ENCODE data around the gene CACTIN. TPM values are rescaled to one million over a fixed set of nuclear protein-coding genes. Genes with fewer than 3 reads are reported as not detected.

CACTIN gene
- total RNA-seq, 1 experiment from 2014 or later, result 25.3 TPM

DNA sequence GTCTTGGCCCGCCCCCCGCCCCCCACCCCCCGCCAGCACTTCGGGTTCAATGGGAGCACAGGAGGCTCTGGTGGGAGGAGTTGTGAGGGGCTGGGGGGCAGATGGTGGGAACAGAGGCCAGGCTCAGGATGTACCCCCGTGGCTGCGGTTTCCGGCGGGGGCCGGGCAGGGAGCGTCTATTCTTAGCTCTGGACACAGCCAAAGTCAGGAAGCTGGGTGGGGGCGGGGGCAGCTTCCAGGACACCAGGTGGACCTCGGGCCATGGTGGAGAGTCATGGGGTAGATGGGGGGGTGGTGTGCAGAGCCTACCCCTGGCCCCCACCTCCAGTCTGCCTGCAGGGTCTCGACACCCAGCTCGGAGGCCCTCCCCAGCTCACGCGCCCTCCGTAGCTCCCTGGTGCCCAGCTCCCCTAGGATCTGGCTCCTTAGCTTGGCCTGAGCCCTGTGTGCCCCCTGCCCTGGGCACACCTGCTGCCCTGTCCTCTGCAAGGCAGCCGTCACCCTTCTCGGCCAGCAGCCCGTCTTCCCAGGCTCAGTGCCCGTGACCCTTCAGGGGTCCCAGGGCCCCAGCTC lies 17.8 kb downstream of the CACTIN start:
- no peak for DNase-seq
- Histone ChIP-seq H3K36me3 (no peaks in the 10 kb centered on the region), H3K9me3 (no peaks in the 10 kb centered on the region), H3K4me3 (no peak overlapping the region), H3K27me3 (no peaks in the 10 kb centered on the region)

DNA sequence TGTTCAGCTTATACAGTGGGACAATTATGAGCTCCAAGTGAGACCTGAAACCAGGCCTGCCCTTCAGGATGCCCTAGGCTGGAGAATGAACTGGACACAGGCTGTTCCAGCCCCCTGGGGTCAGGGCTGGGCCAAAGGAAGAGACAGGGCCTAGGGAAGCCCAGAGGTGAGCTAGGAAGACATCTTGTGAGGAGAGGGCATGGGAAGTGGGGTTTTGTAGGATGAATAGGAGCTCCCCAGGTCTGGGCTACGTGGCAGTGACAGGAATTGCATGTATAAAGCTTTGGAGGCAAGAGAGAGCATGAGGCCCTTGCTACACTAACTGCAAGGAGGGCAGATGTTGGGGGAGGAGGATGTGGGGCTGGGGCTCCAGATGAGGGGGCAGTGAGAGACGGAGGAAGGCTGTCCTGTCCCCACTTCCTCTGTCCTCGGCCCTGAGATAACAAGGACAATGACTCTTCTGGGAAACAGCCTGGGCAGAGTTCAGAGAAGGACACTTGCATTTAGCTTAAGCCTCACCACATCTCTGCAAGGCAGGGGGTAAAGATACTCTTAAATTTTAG lies 18.4 kb downstream of the CACTIN start:
- H3K36me3 ChIP-seq, result no peaks in the 10 kb centered on the region
- H3K4me3 ChIP-seq, result no peak overlapping the region
- no peaks in the 10 kb centered on the region for H3K27me3 ChIP-seq
- no peaks in the 10 kb centered on the region for H3K9me3 ChIP-seq
- no peak for DNase-seq

DNA sequence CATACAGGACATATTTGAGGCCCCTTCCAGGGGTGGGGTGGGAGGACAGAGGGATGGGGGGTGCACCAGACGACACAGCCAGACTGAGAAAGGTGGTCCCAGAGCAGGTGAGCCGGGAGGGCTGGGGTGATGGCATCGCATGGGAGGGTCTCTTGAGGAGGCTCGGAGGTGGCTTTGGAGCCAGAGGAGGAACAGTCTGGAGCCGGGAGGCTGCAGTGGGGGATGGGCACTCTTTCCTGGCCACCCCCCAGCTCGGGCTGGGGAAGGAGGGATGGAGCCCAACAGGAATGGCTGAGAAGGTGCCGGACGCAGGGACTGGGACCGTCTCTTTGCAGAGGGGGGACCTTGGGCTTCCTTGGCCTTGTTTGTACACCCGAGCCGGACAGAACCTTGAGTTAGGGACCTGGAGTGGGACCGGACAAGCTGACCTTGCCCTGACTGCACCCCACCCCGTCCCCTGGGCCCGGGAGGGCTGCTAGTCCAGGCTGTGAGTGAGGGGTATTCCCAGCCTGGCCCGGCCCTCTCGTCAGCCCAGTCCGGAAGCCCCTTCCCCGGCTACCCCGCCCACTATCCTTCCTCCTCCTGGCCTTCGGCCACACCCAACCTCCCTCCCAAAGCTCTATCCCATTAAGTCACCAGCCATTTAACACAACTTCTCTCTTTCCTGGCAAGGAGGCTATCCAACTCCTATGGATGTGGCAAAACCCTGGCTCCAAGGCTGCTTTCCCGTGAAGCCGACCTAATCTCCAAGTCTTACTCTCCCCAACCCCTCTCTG lies 19.1 kb downstream of the CACTIN start:
- DNase-seq, result peak; percentile 54
- Histone ChIP-seq H3K36me3 (no peaks in the 10 kb centered on the region), H3K9me3 (no peaks in the 10 kb centered on the region), H3K4me3 (peak overlapping the region; percentile 54), H3K27me3 (no peaks in the 10 kb centered on the region)

DNA sequence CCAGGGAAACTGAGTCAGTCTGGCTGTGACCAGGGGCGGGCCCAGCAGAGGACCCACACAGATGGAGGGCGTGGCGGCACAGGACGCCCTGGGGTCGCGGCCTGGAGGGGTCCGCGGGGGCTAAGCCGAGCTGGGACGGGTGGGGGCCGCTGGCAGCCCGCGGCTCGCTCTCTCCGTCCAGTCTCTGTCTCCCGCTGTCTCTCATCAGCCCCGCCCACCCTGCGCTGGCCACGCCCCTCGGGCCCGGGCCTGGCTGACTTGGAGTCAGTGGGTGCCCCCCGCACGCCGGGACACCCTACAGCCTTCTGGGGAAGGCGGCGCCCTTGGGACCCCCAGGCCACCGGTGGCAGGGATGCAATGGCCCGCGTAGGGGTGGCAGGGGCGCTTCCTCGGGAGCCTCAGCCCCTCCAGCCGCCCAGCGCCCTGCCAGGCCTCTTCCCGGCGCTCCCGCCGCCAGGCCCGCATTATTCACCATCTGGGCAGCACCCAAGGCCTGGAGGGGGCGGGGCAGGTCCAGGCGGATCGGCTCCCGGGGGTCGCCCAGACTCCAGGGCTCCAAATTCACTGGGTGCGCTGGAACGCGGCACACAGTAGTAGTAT lies 19.8 kb downstream of the CACTIN start, which contains the start of gene TBXA2R:
TBXA2R (minus strand) TSS at position 186 of the 600 bp plus-strand sequence. CDS start 6,241 bp downstream, outside the sequence.
- H3K4me3 ChIP-seq, result peak within 1 kb of the TSS; percentile 54
- no peaks in the 10 kb centered on the region for H3K9me3 ChIP-seq
- peak; percentile 76 for DNase-seq
- no peaks in the 10 kb centered on the region for H3K36me3 ChIP-seq
- H3K27me3 ChIP-seq, result no peaks in the 10 kb centered on the region

DNA sequence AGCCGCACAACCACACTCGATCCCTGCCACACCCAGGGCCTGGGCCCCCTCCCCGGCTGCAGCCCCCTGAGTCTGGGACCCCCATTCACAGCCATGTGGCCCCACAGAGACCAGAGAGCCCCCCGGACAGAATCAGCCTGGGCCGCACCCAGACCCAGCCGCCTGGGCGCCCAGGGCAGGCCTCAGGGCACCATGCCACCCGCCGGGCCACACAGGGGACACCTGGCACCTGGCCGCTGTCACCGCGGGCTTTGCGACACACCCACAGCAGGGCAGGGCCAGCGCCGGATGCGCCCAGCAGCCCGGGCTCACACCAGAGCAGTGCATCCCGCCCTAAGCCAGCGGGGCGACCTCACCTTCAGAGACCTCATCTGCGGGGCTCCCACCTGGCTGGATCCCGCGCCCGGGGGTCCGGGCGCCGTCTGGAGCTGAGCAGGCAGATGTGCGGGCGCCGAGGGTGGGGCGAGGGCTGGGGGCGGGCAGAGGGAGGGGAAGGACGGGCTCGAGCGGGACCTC lies 20.4 kb downstream of the CACTIN start:
- no peak for DNase-seq
- no peaks in the 10 kb centered on the region for H3K9me3 ChIP-seq
- no peaks in the 10 kb centered on the region for H3K27me3 ChIP-seq
- peak overlapping the region; percentile 54 for H3K4me3 ChIP-seq
- no peaks in the 10 kb centered on the region for H3K36me3 ChIP-seq

DNA sequence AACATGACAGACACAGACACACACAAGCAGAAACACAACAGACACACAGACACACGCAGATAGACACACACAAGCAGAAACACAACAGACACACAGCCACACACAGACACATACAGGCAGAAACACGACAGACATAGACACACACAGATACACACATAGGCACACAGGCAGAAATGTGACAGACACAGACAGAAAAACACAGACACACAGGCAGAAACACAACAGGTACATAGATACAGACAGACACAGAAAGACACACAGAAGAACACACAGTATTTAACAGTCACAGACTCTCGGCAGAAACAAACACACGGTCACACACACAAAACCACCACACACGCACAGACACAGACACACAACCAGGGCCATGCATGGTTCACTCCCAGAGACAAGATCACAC lies 20.8 kb downstream of the CACTIN start:
- H3K27me3 ChIP-seq, result no peaks in the 10 kb centered on the region
- no peaks in the 10 kb centered on the region for H3K9me3 ChIP-seq
- no peak for DNase-seq
- H3K4me3 ChIP-seq, result peak overlapping the region; percentile 54
- H3K36me3 ChIP-seq, result no peaks in the 10 kb centered on the region

DNA sequence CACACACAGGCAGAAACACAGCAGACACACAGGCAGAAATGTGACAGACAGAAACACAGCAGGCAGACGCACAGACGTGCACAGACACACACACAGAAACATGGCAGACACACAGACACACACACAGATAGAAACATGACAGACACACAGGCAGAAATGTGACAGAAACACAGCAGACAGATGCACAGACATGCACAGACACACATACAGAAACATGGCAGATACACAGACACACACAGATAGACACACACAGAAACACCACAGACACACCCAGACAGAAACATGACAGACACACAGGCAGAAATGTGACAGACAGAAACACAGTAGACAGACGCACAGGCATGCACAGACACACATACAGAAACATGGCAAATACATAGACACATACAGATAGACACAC lies 21.2 kb downstream of the CACTIN start:
- Histone ChIP-seq H3K36me3 (no peaks in the 10 kb centered on the region), H3K27me3 (no peaks in the 10 kb centered on the region), H3K4me3 (no peak overlapping the region; the same call in 1 of the 2 replicates), H3K9me3 (no peaks in the 10 kb centered on the region)
- no peak for DNase-seq

DNA sequence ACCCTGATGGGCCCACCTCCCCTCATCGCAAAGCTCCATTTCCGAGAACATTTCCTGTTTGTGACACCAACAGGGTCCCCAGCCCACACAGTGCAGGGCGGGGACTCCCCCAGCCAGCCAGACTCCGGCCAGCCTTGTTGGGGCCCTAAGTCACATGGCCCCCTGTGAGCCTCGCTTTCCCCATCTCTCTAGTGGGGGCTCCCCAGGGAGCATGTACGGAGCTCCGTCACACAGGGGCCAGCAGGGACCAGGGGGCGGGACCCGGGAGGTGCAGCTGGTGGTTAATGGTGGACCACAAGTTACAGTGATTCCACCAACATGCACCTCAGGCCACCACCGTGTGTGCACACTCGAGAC lies 21.6 kb downstream of the CACTIN start:
- DNase-seq, result no peak
- Histone ChIP-seq H3K27me3 (no peaks in the 10 kb centered on the region), H3K4me3 (no peak overlapping the region), H3K9me3 (no peaks in the 10 kb centered on the region), H3K36me3 (no peaks in the 10 kb centered on the region)

DNA sequence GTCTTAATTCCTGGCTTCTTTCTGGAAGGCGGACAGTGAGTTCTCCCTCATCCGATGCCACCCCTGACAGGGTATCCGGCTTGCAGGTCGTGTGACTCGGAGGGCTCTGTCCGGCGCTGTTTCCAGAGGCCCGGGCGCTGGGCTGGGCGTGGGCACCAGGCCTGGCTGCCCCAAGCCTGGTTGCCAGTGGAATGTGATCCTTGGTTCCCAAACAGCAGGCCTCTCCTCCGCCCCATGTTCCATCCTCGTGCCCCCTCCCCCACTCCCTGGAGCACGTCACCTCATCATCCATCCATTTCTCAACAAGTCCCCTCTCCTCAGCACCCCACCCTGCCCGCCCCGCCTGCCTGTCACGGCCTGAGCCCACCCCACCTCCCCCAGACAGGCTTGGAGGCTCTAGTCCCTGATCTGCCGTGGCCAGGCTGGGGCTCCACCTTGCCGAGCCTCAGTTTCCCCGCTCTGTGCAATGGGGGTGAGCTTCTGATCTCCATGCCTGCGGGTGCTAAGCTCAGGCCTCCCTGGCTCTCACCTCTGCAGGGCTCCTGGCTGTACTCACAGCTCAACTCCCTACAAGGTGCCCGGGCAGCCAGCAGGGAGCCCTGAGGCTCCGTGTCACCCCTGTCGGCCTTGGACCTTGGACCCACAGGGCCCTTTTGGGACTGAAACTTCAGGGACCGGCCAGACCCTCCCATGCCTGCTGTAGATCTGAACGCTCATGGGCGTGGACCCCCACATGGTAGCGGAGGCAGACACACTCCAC lies 22.2 kb downstream of the CACTIN start:
- Histone ChIP-seq H3K4me3 (no peak overlapping the region), H3K27me3 (no peaks in the 10 kb centered on the region), H3K9me3 (no peaks in the 10 kb centered on the region), H3K36me3 (no peaks in the 10 kb centered on the region)
- DNase-seq, result no peak

DNA sequence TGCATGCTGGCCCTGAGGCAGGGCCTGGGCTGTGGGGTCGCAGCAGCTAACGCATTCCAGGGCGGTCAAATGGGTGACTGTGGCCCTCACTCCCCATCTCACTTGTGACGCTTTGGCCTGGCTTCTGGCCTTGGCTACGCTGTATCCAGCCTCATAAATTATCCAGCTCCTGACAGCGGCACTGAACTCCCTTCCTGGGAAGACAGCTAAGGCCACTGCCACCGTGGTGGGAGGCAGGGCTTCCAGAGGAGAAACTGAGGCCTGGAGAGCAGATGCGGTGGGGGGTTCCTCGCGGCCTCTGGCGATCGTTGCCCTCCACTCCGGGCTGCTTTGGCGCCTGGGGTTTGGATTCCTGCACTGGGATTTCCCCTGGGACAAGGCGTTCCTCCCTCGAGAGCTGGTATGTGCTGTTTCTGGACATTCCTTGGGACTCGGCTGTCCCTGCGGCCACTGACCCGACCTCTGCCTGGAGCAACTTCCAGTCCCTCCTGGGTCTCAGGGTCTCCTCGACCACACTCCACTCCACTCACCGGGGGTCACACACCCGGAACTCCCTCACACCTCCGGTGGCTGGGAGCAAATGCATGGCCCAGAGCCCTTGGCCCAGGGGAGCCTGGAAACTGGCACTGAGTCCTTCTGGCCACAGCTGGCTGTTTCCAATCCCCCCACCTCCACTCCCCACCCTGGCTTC lies 23.3 kb downstream of the CACTIN start:
- no peak for DNase-seq
- no peaks in the 10 kb centered on the region for H3K36me3 ChIP-seq
- H3K9me3 ChIP-seq, result no peaks in the 10 kb centered on the region
- no peak overlapping the region for H3K4me3 ChIP-seq
- no peaks in the 10 kb centered on the region for H3K27me3 ChIP-seq

DNA sequence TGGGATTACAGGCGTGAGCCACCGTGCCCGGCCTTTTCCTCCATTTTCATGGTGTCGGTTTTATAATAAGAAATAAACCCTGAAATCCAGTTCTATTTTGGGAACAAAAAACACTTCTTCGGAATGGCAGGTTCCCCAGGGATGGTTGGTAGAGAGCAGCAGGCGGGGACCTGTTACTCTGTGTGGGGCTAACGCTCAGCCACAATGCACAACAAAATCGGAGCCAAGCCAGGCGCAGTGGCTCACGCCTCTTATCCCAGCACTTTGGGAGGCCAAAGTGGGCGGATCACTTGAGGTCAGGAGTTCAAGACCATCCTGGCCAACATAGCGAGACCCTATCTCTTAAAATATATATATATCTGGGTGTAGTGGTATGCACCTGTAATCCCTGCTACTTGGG lies 25.6 kb downstream of the CACTIN start:
- Histone ChIP-seq H3K4me3 (no peak overlapping the region), H3K36me3 (no peaks in the 10 kb centered on the region), H3K27me3 (no peaks in the 10 kb centered on the region), H3K9me3 (no peaks in the 10 kb centered on the region)
- DNase-seq, result no peak

DNA sequence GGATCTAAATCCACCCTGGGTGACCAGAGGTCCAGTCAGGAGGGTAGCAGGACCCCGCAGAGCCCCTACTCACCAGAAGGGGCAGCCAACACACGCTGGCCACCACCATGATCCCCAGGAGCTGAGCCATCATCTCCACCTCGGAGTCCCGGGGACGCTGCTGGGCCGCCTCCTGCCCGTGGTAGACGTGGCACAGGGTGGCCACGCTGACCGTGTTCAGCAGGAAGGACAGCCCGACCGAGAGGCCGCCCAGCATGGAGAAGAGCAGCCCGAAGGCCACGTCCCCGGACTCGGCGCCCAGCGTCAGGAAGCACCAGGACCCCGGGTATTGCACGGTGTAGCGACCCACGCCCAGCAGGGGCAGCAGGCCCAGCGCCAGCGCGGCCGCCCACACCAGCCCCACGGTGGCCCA lies 26.8 kb downstream of the CACTIN start:
- no peak overlapping the region for H3K4me3 ChIP-seq
- H3K9me3 ChIP-seq, result no peaks in the 10 kb centered on the region
- H3K36me3 ChIP-seq, result no peaks in the 10 kb centered on the region
- DNase-seq, result no peak
- H3K27me3 ChIP-seq, result no peaks in the 10 kb centered on the region

DNA sequence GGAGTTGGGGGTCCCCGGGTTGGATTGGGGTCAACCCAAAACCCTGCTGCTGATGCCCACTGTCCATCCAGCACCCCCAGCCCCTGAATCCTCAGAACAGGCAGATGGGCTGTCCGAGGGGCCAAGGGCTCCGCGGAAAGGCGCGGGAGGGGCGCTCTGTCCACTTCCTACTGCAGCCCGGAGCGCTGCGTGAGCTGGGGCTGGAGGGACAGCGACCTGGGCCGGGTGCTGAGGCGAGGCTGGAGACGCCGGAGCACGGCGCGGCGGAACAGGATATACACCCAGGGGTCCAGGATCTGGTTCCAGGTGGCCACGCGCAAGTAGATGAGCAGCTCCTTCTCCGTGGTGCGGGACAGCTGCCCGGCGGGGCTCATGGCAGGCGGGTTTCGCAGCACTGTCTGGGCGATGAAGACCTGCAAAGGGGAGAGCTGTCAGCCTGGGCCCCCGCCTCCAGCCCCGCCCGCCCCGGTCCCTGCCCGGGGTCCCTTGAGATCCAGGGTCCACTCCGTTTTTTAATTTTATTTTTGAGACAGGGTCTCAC lies 31.0 kb downstream of the CACTIN start:
- H3K9me3 ChIP-seq, result no peaks in the 10 kb centered on the region

DNA sequence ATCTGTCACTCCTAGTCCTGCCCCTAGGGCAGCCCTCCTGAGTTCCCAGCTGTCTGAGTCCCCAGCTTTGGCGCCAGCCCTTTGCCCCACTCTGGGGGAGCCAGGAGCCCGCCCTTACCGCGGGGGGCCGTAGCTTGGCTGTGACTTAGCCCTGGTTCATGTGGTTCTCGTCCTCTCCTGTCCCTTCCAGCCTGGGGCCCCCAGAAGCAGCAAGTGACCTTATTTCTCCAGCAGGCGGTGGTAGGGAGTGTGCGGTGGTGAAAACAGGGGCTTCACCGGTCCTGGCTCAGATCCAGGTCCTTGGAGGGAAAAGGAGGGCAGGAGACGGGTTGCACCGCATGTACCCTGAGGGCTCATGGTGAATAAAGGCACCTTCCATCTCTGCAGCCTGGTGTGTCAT lies 33.4 kb downstream of the CACTIN start:
- Histone ChIP-seq H3K4me3 (no peak overlapping the region), H3K9me3 (no peaks in the 10 kb centered on the region), H3K36me3 (no peaks in the 10 kb centered on the region), H3K27me3 (no peaks in the 10 kb centered on the region)
- DNase-seq, result no peak

More for the DNA sequence above, 31.0 kb downstream of the CACTIN start:
- Histone ChIP-seq H3K4me3 (no peak overlapping the region), H3K36me3 (no peaks in the 10 kb centered on the region), H3K27me3 (no peaks in the 10 kb centered on the region)
- DNase-seq, result no peak

DNA sequence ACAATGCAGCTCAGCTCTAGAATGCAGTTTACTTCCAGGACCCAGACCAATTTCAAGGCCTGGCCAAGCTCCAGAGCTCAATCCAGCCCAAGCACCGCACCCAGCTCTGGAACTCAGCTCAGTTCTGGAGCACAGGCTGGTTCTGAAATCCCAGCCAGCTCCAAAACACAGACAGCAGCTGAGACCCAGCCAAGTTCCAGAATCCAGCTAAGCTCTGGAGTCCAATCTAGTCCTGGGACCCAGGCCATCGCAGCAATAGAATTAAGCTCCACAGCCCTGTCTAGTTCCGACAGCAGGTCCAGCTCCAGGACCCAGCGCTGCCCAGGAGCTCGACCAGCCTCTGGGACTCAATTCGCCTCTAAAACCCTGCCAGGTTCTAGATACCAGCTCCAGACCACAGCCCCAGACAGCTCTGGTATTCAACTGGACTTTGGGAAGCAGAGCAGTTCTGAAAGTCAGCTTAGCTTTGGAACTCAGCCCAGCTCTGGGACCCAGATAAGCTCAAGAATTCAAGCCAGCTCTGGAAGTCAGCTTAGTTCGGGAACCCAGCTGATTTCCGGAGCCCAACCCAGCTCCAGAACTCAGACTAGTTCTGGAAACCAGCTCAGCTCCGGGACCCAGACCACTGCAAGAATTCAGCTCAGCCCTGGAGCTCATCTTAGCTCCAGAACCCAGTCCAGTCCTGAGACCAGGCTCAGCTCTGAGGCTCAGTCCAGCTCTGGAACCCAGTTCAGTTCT lies 34.5 kb downstream of the CACTIN start:
- DNase-seq, result no peak
- no peaks in the 10 kb centered on the region for H3K9me3 ChIP-seq

More for the DNA sequence above, 34.5 kb downstream of the CACTIN start:
- Histone ChIP-seq H3K4me3 (no peak overlapping the region), H3K27me3 (no peaks in the 10 kb centered on the region), H3K36me3 (no peaks in the 10 kb centered on the region)

Measured in MG63 (cell line).